IMR-90 (cell line): ENCODE data around the gene NAGK. TPM values are rescaled to one million over a fixed set of nuclear protein-coding genes. Genes with fewer than 3 reads are reported as not detected.

Source experiments
- ATAC-seq: fragments of 200-7000 bp; cut with Tn5 transposase; 2 replicates; pipeline ENCODE4 v1.9.1; 2020; ENCODE audit warnings: low read depth, mild to moderate bottlenecking, moderate library complexity
- BruUV-seq: library from RNA; stranded (reverse); fragments of 400-500 nt; replicated peaks from 2 replicates; lab custom pipeline; 2021; lab: Mats Ljungman, UMichigan
- CTCF ChIA-PET: fragments of 300-600 bp; formaldehyde crosslinking; extraction: SDS; loops from one replicate; lab custom pipeline; 2021; ENCODE audit warnings: antibody characterized with exemption; lab: Yijun Ruan, JAX
- POLR2A ChIA-PET: fragments of 300-600 bp; sonication (Branson Sonifier 250); formaldehyde crosslinking; loops from one replicate; lab custom pipeline; 2022; ENCODE audit warnings: antibody characterized with exemption; ENCODE audit not compliant: unreplicated experiment; lab: Charles Lee
- DNase-seq: peaks from one replicate; pipeline ENCODE4 v3.0.0; 2013
- H2AFZ ChIP-seq: replicated peaks from 2 replicates; pipeline ENCODE3; 2013; ENCODE audit warnings: low read length, mild to moderate bottlenecking; ENCODE audit not compliant: poor library complexity
- H2AK5ac ChIP-seq: 2 replicates; pipeline ENCODE4 v1.6.1; 2013; ENCODE audit warnings: low read depth, low read length, inconsistent platforms
- H2AK9ac ChIP-seq: replicated peaks from 2 replicates; pipeline ENCODE3; 2013; ENCODE audit warnings: mild to moderate bottlenecking, low read depth, low read length, moderate library complexity; ENCODE audit not compliant: poor library complexity
- H2BK120ac ChIP-seq: 2 replicates; pipeline ENCODE4 v1.6.1; 2013; ENCODE audit warnings: low read depth, low read length, inconsistent platforms
- H2BK15ac ChIP-seq: 3 replicates; pipeline ENCODE4 v1.6.1; 2013; ENCODE audit warnings: low read depth, low read length, inconsistent platforms
- H2BK20ac ChIP-seq: 2 replicates; pipeline ENCODE4 v1.6.1; 2013; ENCODE audit warnings: low read depth, mild to moderate bottlenecking, inconsistent platforms, low read length, moderate library complexity
- H2BK5ac ChIP-seq: 2 replicates; pipeline ENCODE4 v1.6.1; 2013; ENCODE audit warnings: mild to moderate bottlenecking, low read depth, low read length, inconsistent platforms; ENCODE audit not compliant: poor library complexity, severe bottlenecking
- H3K14ac ChIP-seq: replicated peaks from 2 replicates; pipeline ENCODE4 v1.6.1; 2013; ENCODE audit warnings: low read depth, low read length, inconsistent platforms
- H3K18ac ChIP-seq: 2 replicates; pipeline ENCODE4 v1.6.1; 2013; ENCODE audit warnings: low read depth, low read length, control low read depth
- H3K23ac ChIP-seq: 2 replicates; pipeline ENCODE4 v1.6.1; 2013; ENCODE audit warnings: low read depth, low read length, inconsistent platforms
- H3K27ac ChIP-seq: 2 replicates; pipeline ENCODE4 v1.5.1; 2013; ENCODE audit warnings: mild to moderate bottlenecking, control low read depth, low read length; ENCODE audit not compliant: insufficient read depth
- H3K27me3 ChIP-seq: 2 replicates; pipeline ENCODE4 v1.6.1; 2013; ENCODE audit warnings: low read length; ENCODE audit not compliant: control insufficient read depth, insufficient read depth
- H3K36me3 ChIP-seq: 2 replicates; pipeline ENCODE4 v1.6.1; 2013; ENCODE audit warnings: low read length, mixed read lengths; ENCODE audit not compliant: control insufficient read depth, insufficient read depth
- H3K4ac ChIP-seq: 2 replicates; pipeline ENCODE4 v1.6.1; 2013; ENCODE audit warnings: low read depth, low read length, inconsistent platforms
- H3K4me1 ChIP-seq: 2 replicates; pipeline ENCODE4 v1.6.1; 2013; ENCODE audit warnings: low read length, mixed read lengths; ENCODE audit not compliant: control insufficient read depth, insufficient read depth
- H3K4me2 ChIP-seq: 2 replicates; pipeline ENCODE4 v1.6.1; 2013; ENCODE audit warnings: low read depth, mild to moderate bottlenecking, control low read depth, low read length, moderate library complexity
- H3K4me3 ChIP-seq: 2 replicates; pipeline ENCODE4 v1.5.1; 2013; ENCODE audit warnings: low read depth, mild to moderate bottlenecking, control low read depth, low read length, moderate library complexity; ENCODE audit not compliant: insufficient read depth
- H3K56ac ChIP-seq: 2 replicates; pipeline ENCODE4 v1.6.1; 2013; ENCODE audit warnings: low read length, inconsistent platforms; ENCODE audit not compliant: insufficient read depth; ENCODE audit errors: extremely low read depth
- H3K79me1 ChIP-seq, 2 experiments: 2 replicates each; pipeline ENCODE4 v1.6.1; 2013; ENCODE audit warnings: low read length in 2 of 2, inconsistent platforms in 1 of 2, low read depth in 1 of 2
- H3K9ac ChIP-seq: 2 replicates; pipeline ENCODE4 v1.6.1; 2013; ENCODE audit warnings: low read depth, low read length, control low read depth
- H3K9me1 ChIP-seq: 2 replicates; pipeline ENCODE4 v1.6.1; 2013; ENCODE audit warnings: low read length, inconsistent platforms; ENCODE audit not compliant: insufficient read depth
- H3K9me3 ChIP-seq: 2 replicates; pipeline ENCODE4 v1.6.1; 2013; ENCODE audit warnings: low read length; ENCODE audit not compliant: control insufficient read depth, insufficient read depth
- H4K20me1 ChIP-seq: 2 replicates; pipeline ENCODE4 v1.6.1; 2013; ENCODE audit warnings: low read length, inconsistent platforms; ENCODE audit not compliant: insufficient read depth
- H4K5ac ChIP-seq: 2 replicates; pipeline ENCODE4 v1.6.1; 2013; ENCODE audit warnings: mild to moderate bottlenecking, low read depth, low read length, control low read depth
- H4K8ac ChIP-seq, 2 experiments: 2 replicates each; pipeline ENCODE4 v1.6.1; 2013; ENCODE audit warnings: low read depth in 2 of 2, low read length in 2 of 2, control low read depth in 1 of 2, inconsistent platforms in 1 of 2
- H4K91ac ChIP-seq: 2 replicates; pipeline ENCODE4 v1.6.1; 2013; ENCODE audit warnings: low read depth, low read length, inconsistent platforms; ENCODE audit not compliant: insufficient read depth
- POLR2A ChIP-seq: IDR thresholded peaks from 2 replicates; pipeline ENCODE4 v1.6.1; 2012; ENCODE audit warnings: mild to moderate bottlenecking, low read depth, low read length
- SMC3 ChIP-seq: fragments of 150-350 bp; IDR thresholded peaks from 2 replicates; pipeline ENCODE4 v1.6.1; 2016; ENCODE audit warnings: low read depth, mild to moderate bottlenecking, antibody characterized with exemption, low read length, moderate library complexity
- WGBS, 2 experiments: methylation state at CpG; one replicate each; pipeline versions ENCODE4 v1.1.5 to v1.1.7; 2013; ENCODE audit warnings: missing lambda C conversion rate in 2 of 2; ENCODE audit not compliant: insufficient read length in 1 of 2; ENCODE audit errors: extremely low coverage in 2 of 2; 5-methylcytosine and 5-hydroxymethylcytosine counted together
- dilution Hi-C: fragments of 300-500 bp; cut with HindIII; formaldehyde crosslinking; loops from one replicate; pipeline ENCODE4 v1.14.3; 2018; ENCODE audit warnings: low sequenced_read_pairs; ENCODE audit not compliant: unreplicated experiment
- in situ Hi-C: fragments of 300-500 bp; cut with MboI; formaldehyde crosslinking; loops from 3 replicates; pipeline ENCODE4 v1.14.3; 2019; ENCODE audit warnings: low sequenced_read_pairs, inconsistent platforms, mixed read lengths
- intact Hi-C: fragments of 100-400 bp; cut with micrococcal nuclease; formaldehyde crosslinking; loops from 2 replicates; pipeline ENCODE4 v1.10.0; 2022
- polyA plus RNA-seq, 3 experiments: library from polyadenylated mRNA; depleted of rRNA; stranded (reverse); fragments of >200 nt; gene quantifications; 2 replicates each; pipeline ENCODE4 v1.2.3, GENCODE V29; 2012; ENCODE audit warnings: low replicate concordance in 1 of 3
- total RNA-seq: library from RNA; depleted of rRNA; stranded (reverse); fragments of >200 nt; gene quantifications from 2 replicates; pipeline ENCODE4 v1.2.3, GENCODE V29; 2012
- TF ChIP-seq, protein P1 (sequence below): fragments of 150-350 bp; IDR thresholded peaks from 2 replicates; pipeline ENCODE4 v1.6.1; 2017; ENCODE audit warnings: mild to moderate bottlenecking, antibody characterized with exemption, low read length, low read depth
- TF ChIP-seq, protein P2 (sequence below): conservative IDR thresholded peaks from 2 replicates; pipeline ENCODE4 v1.5.1; 2012; ENCODE audit warnings: mild to moderate bottlenecking, low read depth, low read length, improper control_type of control experiment

Gene NAGK
- total and polyA plus RNA-seq, 2 of the 4 experiments (the other 2 are of a cell fraction): 60.4 to 146 TPM

DNA sequence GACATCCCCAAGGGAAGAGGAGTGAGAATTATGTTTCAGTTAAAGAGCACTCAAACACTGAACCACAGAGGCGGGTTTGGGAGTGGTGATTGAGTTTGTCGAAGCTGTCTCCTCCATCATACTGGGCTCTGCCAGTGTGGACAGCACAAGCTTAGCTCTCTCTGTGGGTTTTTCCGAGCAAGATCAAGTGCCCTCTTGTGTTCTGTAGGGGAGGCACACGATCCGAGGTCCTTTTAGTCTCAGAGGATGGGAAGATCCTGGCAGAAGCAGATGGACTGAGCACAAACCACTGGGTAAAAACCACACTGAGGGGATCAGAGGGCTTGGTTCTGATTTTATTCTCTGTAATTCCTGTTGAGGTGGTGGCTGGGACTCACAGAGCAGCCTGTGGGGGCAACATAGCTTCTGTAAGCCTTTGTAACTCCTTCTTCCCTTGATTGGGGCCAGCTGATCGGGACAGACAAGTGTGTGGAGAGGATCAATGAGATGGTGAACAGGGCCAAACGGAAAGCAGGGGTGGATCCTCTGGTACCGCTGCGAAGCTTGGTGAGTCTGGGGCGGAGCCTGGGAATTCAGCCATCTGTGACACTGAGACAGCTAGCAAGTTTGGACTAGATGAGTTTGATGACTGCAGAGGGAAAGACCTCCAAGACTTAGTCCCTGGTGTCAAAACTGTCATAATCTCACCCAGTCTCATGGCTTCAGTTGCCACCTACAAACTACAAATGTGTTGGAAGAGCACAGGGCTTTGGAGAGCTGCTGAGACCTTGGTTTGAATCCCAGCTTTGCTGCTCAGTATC, 2.0 kb downstream of the NAGK start:
- Histone ChIP-seq H3K9me1 (peaks cover 26% of the 10 kb centered on the region), H4K5ac (no peak overlapping the region), H4K8ac (0 out of 4 replicates have a peak overlapping the region, but pooled peaks have one; percentile 14 to 17), H3K23ac (peak overlapping the region; percentile 76; the same call in 1 of the 2 replicates), H3K4me3 (no peak overlapping the region), H2AFZ (no peak overlapping the region), H3K79me1 (peaks cover 31 to 67% of the 10 kb centered on the region in 2 experiments), H3K14ac (no peak overlapping the region), H2BK120ac (no peak overlapping the region), H2AK5ac (0 out of 2 replicates have a peak overlapping the region, but pooled peaks have one; percentile 1), H3K4ac (no peak overlapping the region), H3K36me3 (peaks cover 32% of the 10 kb centered on the region), H2AK9ac (no peak overlapping the region), H3K27me3 (no peaks in the 10 kb centered on the region), H3K4me1 (peaks cover 14% of the 10 kb centered on the region), H3K9me3 (no peaks in the 10 kb centered on the region), H4K20me1 (0 out of 2 replicates have a peak, but pooled peaks cover 10% of the 10 kb centered on the region), H2BK15ac (no peak overlapping the region), H2BK20ac (no peak overlapping the region), H3K27ac (peak overlapping the region; percentile 30; the same call in 1 of the 2 replicates), H3K18ac (no peak overlapping the region), H3K56ac (no peak overlapping the region), H4K91ac (no peak overlapping the region), H2BK5ac (no peak overlapping the region), H3K9ac (no peak overlapping the region; the same call in 1 of the 2 replicates), H3K4me2 (peak overlapping the region; percentile 97)
- DNase-seq: peak; percentile 37
- in situ Hi-C loops (no loop called here), dilution Hi-C loops (no loop called here), intact Hi-C loops (no loop called here)
- ChIA-PET CTCF (no interaction called here), POLR2A (no interaction called here)
- no TSS peak for BruUV-seq
- 0 out of 2 replicates have a peak, but pooled peaks have one; percentile 11 for TF ChIP-seq SMC3
- TF ChIP-seq, protein P1, sequence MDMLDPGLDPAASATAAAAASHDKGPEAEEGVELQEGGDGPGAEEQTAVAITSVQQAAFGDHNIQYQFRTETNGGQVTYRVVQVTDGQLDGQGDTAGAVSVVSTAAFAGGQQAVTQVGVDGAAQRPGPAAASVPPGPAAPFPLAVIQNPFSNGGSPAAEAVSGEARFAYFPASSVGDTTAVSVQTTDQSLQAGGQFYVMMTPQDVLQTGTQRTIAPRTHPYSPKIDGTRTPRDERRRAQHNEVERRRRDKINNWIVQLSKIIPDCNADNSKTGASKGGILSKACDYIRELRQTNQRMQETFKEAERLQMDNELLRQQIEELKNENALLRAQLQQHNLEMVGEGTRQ: no peak
- TF ChIP-seq POLR2A: no peak
- TF ChIP-seq, protein P2, sequence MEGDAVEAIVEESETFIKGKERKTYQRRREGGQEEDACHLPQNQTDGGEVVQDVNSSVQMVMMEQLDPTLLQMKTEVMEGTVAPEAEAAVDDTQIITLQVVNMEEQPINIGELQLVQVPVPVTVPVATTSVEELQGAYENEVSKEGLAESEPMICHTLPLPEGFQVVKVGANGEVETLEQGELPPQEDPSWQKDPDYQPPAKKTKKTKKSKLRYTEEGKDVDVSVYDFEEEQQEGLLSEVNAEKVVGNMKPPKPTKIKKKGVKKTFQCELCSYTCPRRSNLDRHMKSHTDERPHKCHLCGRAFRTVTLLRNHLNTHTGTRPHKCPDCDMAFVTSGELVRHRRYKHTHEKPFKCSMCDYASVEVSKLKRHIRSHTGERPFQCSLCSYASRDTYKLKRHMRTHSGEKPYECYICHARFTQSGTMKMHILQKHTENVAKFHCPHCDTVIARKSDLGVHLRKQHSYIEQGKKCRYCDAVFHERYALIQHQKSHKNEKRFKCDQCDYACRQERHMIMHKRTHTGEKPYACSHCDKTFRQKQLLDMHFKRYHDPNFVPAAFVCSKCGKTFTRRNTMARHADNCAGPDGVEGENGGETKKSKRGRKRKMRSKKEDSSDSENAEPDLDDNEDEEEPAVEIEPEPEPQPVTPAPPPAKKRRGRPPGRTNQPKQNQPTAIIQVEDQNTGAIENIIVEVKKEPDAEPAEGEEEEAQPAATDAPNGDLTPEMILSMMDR: peak; percentile 36
- no peak for ATAC-seq
- no CpG with 5 or more reads among the region's 10 CpGs for WGBS, 2 experiments
